Astrocyte of the cerebellum (primary cell): ENCODE results near the gene LRP5.

Experiments used
- DNase-seq: peaks from one replicate; pipeline ENCODE4 v3.0.0-alpha.2; 2011; ENCODE audit warnings: low read depth
- H3K4me3 ChIP-seq: 2 replicates; pipeline ENCODE4 v1.5.1; 2011; ENCODE audit warnings: mild to moderate bottlenecking, low read depth, low read length, moderate library complexity
- CTCF ChIP-seq: IDR thresholded peaks from 2 replicates; pipeline ENCODE4 v1.5.1; 2012; ENCODE audit warnings: low read length, low read depth, moderate library complexity, mild to moderate bottlenecking; ENCODE audit errors: missing control alignments
- in situ Hi-C: cut with HindIII; loops from 2 replicates; pipeline ENCODE4 v1.10.0; 2017; ENCODE audit warnings: low sequenced_read_pairs

LRP5 gene

GRCh38 chr11:68314203-68315170, 2.1 kb downstream of the LRP5 start:
- H3K4me3 ChIP-seq = peak overlapping the region; percentile 59
- DNase-seq = no peak
- TF ChIP-seq CTCF = peak; percentile 11
- in situ Hi-C loops = no loop called here

- no peak for TF ChIP-seq CTCF
- H3K4me3 ChIP-seq = peak overlapping the region; percentile 59
- in situ Hi-C loops = no loop called here
- DNase-seq = no peak
Observed at GRCh38 chr11:68315171-68315920, 3.0 kb downstream of the LRP5 start.

GRCh38 chr11:68317147-68317785, 4.9 kb downstream of the LRP5 start:
- no peak overlapping the region for H3K4me3 ChIP-seq
- no peak for TF ChIP-seq CTCF

GRCh38 chr11:68321293-68322051, 9.1 kb downstream of the LRP5 start:
- in situ Hi-C loops = no loop called here
- H3K4me3 ChIP-seq = no peak overlapping the region

More at GRCh38 chr11:68317147-68317785, 4.9 kb downstream of the LRP5 start:
- in situ Hi-C loops = no loop called here
- DNase-seq = no peak

GRCh38 chr11:68322052-68322430, 9.7 kb downstream of the LRP5 start:
- TF ChIP-seq CTCF = no peak
- no peak overlapping the region for H3K4me3 ChIP-seq
- DNase-seq = no peak
- in situ Hi-C loops = no loop called here

More at GRCh38 chr11:68321293-68322051, 9.1 kb downstream of the LRP5 start:
- no peak for DNase-seq
- TF ChIP-seq CTCF = no peak

- TF ChIP-seq CTCF = no peak
- in situ Hi-C loops = no loop called here
- no peak for DNase-seq
- no peak overlapping the region for H3K4me3 ChIP-seq
Observed at GRCh38 chr11:68324241-68324640, 11.8 kb downstream of the LRP5 start.
